DMS114 treated with DMSO at 0.1 percent for 48 hours (cell line): ENCODE data around the gene ARG1.

ENCODE experiments used
- DNase-seq: peaks from one replicate; lab custom pipeline; 2025; ENCODE audit not compliant: unreplicated experiment; lab: John Stamatoyannopoulos, UW

ARG1 gene

GRCh38 chr6:131581523-131581922 is 8.5 kb downstream of the ARG1 start:
- DNase-seq: no peak

DNA sequence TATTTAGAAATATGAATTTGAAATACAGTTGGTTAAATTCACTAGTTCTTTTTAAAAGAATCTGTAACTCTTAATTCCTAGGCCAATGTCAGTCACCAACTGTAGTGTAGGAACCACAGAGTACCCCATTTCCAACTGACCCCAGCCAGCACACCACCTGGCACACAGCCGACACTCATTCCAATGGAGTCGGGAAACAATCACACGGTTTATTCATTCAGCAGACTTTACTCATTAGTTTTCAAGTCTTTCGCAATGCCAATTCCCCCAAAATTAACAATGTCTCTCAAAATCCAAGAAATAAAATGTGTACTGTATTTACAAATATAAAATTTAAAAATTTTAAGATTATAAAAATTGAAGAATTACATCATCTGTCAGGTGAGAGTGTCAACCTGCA is 13.5 kb downstream of the ARG1 start:
- DNase-seq: no peak

- no peak for DNase-seq
Measured at GRCh38 chr6:131587909-131588308, 14.9 kb downstream of the ARG1 start.

GRCh38 chr6:131588643-131589042 is 15.6 kb downstream of the ARG1 start:
- no peak for DNase-seq

GRCh38 chr6:131592935-131593334 is 19.9 kb downstream of the ARG1 start:
- no peak for DNase-seq

GRCh38 chr6:131594074-131594473 is 21.0 kb downstream of the ARG1 start:
- no peak for DNase-seq

DNA sequence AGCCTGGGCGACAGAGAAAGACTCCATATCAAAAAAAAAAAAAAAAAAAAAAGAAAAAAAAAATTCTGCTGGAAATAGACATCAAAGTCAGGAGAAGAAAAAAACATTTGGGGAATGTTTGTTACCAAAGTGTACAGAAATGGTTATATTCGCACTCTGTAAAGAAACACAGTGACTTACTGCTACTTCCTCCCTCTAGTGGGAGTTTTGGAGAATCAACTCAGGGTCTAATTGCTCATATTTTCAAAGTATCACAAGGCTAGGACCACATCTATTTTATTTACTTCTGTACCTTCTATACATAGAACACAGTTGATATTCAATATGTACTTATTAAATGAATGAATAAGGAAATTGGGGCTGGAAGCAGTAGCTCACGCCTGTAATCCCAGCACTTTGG is 24.4 kb downstream of the ARG1 start:
- peak; percentile 0 for DNase-seq

DNA sequence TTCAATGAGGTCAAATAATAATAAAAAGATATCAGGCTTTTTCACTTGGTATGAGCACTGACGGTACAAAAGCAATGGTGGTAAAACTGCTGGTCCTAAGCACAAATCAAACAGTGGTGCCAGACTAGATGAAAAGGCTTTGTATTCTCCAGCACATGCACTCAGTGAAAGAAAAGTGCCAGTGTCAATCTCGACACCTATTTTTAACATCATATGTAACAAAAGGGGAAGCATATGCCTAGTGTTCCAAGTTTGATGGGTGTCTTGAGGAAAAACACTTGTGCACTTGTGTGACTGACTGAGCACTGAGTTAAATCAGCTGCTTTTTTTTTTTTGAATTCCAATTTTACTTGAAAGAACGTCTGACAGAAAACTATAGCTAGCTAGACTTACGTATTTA is 27.7 kb downstream of the ARG1 start:
- DNase-seq: no peak

DNA sequence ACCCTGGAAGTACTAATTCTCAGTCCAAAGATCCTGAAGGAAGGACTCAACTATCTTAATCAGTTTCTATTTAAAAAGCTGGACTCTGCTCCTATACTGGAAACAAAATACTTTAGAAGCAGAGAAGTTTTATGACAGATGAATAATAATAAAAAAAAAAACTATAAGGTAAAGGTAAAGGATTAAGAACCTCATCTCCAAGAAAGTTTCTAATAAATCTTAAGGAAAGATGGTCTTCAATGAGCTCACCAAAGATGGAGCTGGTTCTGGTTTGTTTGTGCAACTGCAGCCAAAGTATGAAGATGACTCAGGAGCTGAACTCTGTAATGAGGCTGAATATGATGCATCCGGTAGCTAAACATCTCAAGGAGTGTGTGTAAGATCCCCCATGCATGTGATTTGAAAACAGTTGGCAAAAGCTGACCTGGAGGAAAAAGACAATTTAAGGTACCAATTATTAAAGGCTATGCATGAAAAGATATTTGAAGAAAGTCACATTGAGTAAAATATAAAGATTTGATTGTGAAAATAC is 29.8 kb downstream of the ARG1 start:
- no peak for DNase-seq

DNA sequence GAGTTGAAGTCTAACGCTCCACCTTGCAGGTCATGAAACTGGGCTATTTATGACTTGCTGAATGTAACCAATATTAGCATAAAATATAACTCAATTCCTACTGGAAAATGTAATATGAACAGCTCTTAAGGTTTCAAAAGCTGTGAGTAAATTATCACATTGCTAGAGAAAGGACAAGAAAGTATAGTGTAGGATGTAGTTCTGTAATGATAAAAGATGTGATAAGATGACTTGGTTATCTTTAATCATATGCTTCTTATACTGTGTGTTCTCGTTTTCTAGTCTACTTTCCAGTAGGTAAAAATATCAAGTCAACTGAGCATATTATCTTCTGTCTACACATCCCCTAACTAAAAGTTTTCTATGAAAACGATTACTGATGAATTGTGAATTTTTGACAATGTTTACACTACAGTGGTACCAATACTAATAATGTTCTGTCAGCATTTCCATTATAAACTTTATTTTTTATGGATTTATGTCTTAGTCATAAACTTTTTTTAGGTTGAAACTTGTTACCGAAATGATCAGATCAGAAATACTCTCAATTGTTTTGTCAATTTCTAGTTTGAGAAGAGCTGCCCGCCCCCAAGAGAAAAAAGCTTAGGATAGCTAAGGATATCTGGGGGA is 40.4 kb downstream of the ARG1 start:
- DNase-seq: no peak

DNA sequence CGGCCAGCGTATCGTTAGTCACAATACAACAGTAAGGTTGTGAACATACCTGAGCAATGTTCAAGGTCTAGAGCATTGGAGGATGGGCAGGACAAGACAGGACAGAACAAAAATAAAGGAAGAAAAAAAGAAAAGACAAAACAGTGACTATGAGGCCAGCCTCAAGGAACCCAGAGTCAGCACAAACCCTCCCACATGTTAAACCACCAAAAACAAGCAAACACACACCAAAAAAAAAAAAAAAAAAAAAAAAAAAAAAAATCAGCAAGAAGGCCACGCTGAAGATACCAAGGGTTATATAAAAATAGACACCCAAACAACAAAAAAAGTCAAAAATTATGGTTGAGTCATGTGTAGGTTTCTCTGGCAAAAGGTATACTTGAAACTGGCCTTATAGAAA is 42.2 kb downstream of the ARG1 start:
- no peak for DNase-seq

GRCh38 chr6:131627724-131628682 is 55.0 kb downstream of the ARG1 start, which contains the start of gene MED23:
Gene MED23 (minus strand): TSS chr6:131628242. CDS start chr6:131628049, 193 bp downstream.
- peak; percentile 75 for DNase-seq

DNA sequence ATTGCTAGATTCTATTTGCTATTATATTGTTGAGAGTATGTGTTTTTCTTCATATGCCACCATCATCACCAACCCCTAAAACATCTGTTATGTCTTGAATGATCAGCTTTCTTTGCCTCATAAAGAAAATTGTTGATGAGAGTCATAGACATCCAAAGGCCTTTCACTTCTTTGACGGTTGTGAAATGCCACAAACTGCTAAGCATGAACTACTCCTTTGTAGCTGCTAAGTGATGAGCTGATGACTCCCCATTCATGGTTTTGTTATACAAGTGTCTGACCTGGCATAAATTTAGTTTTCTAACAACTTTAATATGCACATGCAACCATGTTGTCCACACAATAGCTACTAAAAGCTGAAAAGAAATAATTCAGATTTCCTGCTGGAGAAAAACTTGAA is 55.7 kb downstream of the ARG1 start:
- DNase-seq: no peak

- no peak for DNase-seq
Measured at GRCh38 chr6:131629651-131630050, 56.6 kb downstream of the ARG1 start.

DNA sequence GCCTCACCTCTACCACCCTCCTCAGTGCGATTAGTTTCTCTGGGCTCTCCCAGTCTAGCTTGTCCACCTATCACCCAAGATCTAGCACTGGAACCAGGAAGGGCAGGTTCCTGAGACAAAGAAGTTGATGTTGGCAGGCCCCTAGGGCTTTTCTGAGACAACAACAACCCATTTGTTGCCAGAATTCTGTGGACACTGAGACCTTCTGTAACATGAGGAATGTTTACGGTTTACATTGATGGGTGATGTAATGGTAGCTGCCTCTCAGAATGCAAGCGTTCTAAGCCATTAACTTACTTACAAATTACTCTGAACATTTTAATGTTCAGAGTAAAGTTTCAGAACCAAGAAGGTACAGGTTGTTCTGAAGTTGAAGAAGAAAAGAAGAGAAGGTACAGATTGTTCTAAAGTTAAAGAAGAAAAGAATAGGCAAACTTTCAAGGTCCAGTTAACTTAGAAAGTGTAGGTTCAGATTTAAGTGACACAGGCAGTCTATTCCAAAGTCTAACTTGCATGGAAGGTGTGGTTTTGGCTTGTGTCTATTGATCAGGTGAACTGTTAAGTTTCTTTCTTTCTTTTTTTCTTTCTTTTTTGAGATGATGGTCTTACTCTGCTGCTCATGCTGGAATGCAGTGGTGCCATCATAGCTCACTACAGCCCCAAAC is 58.7 kb downstream of the ARG1 start:
- DNase-seq: no peak
